GM21619 (cell line): ENCODE results near the gene PRKD2.
A peak's percentile ranks its signal among the peaks of the same experiment; 100 is the strongest.

Source experiments
- ATAC-seq: cut with Tn5 transposase; IDR thresholded peaks from one replicate; pipeline ENCODE4 v1.9.1; 2021; ENCODE audit not compliant: unreplicated experiment

The PRKD2 gene

DNA sequence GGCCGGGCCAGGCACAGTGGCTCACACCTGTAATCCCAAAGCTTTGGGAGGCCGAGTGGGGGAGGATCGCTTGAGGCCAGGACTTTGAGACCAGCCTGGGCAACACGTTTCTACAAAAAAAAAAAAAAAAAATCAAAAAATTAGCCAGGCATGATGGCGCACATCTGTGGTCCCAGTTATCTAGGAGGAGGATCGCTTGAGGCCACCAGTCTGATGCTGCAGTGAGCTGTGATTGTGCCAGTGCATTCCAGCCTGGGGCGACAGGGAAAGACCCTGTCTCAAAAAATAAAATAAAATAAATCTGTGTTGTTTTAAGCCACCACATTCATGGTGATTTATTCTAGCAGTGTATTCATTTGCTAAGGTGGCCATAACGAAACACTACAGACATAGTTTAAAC, 51.8 kb downstream of the PRKD2 start:
- no peak for ATAC-seq

DNA sequence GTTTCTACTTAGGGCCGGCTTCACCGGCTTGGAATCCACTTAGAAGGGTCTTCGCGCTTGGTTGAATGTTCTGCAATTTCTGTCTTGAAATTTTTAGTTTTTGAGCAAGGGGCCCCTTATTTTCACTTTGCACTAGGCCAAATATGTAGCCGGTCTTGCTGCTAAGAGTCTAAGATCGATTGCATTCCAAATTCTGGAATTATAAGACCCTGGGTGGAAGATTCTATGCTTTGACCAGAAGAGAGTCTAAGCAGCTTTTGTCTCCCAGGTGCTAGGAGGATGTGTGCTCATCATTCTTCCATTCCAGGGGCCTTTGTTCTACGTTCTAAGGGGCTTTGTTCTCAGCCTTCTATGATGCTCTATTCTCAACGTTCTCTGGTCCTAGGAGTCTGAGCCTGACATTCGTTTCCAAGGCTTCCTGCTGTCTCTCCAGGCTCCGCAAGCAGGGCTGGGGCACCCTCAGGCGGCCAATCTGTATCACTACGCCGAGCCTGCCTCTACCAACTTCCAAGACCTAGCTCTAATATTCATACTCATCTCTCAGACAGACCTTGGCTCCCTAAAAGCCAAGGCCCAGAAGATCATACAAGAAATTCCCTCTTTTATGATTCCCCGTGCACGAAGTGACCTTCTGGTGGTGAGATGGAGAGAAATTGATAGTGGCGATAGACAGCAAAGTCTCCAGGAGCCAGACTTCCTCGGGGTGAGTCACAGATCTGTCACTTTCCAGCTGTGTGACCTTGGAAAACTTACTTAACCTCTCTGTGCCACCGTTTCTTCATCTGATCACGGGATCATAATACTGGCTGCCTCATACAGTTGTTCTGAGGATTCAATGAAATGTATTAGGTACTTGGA, 55.0 kb downstream of the PRKD2 start:
- ATAC-seq, result no peak

DNA sequence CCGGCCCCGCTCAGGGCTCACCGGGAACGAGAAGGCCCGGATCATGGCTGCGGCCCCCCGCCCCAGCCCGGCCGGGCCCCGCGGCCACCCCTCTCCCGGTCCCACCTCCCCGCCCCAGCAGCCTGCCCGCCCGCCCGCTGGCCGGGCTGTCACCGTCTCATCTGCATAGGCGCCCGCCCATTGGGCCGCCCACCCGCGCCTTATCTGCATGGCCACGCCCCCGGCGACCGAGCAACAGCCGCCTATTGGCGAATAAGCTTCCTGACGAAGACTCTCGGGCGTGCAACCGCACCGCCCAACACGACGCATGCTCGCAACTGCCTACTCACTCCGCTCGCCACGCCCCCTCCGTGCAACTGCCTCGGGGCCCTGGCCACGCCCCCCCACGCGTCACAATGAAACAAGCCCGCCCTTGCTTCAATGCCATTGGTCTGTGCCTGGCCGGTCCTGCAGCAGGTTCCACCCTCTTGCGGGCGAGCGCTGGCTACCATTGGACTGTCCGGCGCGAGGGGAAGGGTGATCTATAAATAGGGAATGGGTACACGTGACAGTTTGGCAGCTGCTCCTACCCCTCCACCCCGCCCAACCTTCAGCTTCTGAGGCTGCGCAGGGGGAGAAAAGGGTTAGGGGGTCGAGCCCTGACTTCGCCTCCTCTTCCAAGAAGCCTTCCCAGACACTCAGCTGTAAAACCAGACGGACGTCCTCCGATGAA, 55.7 kb downstream of the PRKD2 start, which contains the start of gene DACT3:
Gene DACT3 (minus strand): TSS at position 163 of the 712 bp plus-strand sequence. CDS start 118 bp downstream, at position 45.
- peak; percentile 82 for ATAC-seq

DNA sequence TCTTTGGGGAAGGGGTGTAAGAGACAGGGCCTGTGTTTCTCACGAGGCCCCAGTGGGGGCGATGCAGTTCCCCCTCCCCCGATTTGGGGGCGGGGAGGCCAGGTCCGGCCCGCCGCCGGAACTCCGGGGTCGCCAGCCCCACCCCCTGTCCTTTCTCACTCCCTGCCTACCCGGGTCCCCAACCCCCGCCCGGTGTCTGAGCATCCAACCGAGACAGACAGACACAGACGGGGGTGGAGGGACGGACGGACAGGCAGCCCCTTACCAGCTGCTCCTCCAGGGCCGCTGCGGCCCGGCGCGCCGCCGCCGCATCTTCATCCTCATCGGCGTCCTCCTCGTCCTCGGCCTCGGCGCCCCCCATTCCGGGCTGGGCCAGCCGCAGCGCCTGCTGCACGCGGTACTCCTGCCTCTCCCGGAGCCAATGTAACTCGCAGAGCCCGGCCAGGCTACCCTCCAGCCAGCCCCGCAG, 56.3 kb downstream of the PRKD2 start:
- ATAC-seq, result peak; percentile 5

DNA sequence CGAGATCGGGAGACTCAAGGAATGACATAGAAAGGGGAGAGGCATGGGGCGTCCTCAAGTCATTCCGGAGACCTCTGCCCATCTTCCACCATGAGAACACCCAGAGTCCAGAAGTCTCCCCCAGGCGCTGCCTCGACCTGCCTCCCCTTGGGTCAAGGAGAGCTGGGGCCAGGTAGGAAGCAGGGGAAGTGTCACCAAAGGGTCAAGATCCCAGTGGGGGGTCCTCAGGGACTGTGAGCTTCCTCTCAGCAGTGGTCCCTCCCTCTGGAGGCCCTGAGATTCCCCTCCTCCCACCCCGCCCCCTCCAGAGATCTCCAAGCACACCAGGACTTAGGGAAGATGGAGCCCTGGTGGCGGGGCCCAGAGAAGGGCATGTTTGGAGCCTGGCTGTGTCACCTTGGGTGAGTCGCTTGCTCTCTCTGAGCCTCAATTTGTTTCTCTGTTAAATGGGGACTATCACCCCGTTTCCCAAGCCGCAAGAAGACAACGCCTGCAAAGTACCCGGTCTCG, 56.9 kb downstream of the PRKD2 start:
- no peak for ATAC-seq

DNA sequence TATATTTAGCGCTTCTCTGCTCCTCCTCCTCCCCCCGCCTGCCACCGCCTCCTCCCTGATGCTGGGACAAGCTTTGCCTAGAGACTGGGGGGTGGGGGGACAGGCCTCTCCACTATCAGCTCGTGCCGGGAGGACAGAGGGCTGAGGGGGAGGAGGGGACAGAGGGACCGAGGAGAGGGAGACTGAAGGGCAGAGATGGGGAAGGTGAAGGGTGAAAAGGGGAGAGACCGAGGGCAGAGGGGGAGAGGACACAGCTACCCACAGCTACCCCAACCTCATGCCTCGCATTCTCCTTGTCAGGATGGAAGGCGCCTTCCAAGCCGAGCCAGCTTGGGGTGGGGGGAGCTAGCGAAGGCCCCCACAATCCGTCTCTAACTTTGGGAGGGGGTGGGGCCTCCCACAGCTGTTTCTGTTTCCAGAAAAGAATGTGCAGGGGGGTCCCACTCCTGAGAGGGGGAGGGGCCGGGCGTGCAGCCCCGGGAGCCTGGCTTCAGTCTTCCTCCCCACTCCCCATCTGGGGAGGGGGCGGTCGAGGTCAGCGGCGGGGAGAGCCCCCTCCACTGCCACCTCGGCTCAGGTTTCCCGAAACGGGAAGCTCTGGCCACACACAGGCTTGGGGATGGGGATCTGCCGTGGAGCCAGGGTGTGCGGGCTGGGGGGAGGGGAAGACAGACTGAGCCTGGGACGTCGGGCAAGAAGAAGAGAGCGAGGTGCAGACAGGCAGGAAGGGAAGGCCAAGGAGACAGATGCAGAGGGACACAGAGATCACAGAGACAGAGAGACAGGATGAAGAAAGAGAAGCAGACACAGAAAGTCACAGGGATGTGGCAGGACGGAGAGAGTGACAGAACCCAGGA, 57.5 kb downstream of the PRKD2 start:
- ATAC-seq, result no peak

DNA sequence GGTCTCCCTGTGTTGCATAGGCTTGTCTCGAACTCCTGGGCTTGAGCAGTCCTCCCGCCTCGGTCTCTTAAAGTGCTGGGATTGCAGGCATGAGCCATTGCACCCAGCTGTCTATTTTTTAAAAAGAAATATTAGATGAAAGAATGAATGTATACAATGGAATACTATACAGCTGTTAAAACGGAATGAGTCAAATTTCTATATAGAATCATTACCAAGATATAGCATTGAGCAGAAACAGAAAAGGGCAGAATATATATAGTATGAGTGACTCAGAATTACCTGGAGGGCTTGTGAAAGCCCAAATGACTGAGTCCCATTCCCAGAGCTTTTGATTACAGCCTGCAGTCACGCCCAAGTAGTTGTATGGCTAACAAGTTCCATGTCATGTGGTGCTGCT, 60.4 kb downstream of the PRKD2 start:
- ATAC-seq, result no peak

DNA sequence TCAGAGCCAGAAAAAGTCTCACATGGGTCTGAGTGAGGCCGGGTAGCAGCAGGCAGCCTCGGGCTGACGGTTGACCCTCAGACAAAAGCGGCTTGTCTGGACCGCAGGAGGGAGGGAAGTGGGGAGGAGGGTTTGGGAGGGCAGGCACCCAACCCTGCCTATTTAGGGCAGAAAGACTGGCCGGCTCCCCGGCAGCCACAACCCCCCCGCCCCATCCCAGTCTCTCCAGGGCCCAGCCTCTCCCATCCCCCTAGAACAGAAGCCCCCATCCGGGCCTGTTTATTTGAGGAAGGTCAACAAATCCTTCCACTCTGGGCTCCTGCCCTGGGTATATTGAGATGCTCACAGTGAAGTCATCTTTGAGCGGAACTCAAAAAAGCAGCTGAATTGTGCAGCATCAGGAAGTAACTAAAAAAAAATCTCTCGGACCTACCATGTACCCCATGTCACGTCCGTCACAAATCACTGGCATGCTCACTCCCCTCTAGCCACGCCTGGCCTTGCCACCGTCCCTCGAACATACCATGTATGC, 62.2 kb downstream of the PRKD2 start:
- ATAC-seq, result no peak

DNA sequence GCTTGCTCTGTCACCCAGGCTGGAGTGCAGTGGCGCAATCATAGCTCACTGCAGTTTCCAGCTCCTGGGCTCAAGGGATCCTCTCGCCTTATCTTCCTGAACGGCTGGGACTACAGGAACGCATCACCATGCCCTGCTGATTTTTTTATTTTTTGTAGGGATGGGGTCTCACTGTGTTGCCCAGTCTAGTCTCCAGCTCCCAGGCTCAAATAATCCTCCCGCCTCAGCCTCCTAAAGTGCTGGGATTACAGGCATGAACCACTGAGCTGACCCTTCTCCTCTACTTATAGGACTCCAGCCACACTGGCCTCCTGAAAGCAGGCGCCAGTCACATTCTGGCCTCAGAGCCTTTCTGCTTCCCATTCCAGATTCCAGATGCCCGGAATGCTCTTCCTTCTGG, 66.5 kb downstream of the PRKD2 start:
- no peak for ATAC-seq

DNA sequence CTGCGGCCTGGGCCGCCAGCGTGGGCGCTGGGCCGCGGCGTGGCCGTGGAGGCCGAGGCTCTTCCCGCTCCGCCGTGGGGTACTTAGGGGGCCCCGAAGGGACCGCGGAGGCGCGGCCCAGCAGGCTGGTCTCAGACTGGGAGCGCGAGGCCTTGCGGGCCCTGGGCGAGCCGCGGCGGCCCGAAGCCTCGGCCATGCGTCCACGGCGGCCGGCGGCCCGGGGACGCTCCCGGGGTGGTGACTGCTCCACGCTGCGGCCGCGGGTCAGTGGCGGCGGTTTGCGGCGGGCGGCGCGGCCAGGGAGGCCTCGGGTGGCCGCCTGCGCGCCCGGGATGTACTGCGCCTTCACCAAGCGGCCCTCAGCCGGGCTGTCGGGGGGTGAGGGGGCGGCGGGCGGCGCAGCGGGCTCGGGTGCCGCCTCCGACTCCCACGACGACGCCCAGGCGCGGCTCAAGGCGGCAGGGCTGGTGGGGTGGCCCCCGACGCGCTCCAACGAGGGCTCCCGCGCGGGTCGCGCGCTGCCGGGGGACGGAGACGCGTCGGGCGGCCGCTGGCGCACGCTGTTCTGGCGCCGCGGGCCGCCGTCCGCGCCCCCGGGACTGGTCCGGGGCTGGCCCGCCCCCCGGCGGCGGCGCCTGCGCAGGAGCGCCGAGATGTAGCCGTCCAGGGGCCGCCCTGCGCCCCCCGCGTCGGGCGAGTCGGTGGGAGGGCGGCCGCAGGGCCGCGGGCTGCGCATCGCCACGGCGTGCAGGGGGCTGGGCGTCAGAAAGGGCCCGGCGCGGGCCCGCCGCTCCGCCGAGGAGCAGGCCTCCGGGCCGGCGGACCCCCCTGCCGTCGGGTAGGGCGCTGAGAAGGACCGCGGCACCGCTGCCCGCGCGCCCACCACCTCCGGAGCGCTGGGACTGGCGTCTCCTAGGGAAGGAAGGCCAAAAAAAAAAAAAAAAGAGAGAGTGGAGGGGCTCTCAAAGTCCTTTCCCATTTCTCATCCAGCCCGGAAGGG, 67.7 kb downstream of the PRKD2 start:
- no peak for ATAC-seq

DNA sequence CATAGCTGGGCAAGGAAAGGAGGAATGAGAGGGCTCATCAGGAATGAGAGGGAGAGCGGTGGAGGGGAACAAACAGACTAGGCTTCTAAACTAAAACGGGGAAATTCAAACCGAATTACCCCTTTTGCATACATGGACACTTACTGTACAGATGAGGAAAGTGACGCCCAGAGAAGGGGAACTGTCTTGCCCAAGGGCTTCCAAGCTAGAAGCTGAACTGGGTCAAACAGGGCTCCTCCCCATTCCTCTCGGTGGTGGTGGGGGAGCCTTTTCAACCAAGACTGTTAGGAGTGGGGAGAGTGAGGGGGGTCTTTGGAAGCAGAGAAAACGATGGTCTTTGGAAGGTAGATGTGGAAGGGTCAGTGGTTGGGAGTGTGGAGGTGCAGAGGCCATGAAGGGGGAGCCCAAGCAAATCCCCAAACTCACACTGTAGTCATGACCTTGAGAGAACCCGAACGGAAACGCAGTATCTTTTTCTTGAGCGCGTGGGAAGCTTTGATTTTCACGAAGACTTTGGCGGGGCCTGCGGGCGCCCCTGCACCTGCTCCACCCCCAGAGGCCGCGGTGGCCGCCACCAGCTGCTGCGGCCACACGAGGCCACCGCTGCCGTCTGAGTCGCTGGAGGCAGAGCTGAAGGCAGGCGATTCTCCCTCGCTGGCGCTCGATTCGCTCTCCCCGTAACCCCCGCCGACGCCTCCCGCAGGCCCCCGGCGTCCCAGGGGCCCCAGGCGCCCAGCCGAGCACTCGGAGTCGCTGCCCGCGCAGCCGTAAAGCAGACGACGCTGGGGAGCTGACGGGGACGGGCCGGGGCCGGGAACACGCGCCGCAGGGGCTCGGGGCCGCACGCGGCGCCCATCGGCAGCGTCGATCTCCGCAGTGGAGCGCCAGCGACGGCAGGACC, 68.6 kb downstream of the PRKD2 start:
- ATAC-seq, result no peak

DNA sequence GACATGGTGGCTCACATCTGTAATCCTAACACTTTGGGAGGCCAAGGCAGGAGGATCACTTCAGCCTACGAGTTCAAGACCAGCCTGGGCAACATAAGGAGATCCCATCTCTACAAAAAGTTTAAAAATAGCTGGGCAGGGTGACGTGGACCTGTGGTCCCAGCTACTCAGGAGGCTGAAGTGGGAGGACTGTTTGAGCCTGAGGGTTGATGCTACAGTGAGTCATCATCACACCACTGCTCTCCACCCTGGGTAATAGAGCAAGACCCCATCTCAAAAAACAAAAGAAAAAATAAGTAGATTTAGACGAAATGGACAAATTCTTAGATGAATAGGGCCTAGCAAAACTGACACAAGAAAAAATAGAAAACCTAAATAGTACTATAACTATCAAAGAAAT, 70.5 kb downstream of the PRKD2 start:
- ATAC-seq, result no peak

DNA sequence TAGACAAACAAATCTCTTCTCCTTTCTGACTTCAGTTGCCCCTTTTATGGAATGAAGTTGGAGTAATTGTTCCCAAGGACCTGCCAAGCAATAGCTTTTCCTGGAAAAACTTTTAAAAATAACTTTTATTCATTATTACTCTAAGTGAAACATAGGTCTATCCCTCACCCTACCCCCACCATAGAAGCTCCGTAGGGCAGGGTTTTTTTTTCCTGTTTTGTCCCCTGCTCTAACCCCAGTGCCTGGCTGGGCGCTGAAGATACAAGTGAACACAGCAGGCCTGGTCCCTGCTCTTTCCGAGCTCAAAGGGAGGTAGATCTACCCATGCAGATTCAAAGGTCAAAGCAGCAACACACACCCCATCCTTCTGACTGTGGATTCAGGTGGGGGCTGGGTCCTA, 72.2 kb downstream of the PRKD2 start:
- no peak for ATAC-seq

DNA sequence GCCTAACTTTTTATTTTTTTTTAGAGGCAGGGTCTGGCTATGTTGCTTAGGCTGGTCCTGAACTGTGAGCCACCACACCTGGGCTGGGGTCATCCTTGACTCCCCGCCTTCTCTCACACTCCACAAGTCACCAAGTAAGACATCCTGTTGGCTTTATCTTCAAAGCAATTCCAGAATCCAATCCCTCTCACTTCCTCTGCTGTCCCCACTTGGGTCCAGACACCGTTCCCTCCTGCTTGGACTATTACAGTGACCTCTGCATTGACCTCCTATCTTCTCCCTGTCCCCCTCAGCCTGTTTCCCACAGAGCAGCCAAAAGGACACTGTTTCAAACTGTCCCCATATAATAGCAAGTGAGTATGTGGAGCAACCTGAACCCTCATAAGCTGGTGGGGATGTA, 76.3 kb downstream of the PRKD2 start:
- ATAC-seq, result no peak

DNA sequence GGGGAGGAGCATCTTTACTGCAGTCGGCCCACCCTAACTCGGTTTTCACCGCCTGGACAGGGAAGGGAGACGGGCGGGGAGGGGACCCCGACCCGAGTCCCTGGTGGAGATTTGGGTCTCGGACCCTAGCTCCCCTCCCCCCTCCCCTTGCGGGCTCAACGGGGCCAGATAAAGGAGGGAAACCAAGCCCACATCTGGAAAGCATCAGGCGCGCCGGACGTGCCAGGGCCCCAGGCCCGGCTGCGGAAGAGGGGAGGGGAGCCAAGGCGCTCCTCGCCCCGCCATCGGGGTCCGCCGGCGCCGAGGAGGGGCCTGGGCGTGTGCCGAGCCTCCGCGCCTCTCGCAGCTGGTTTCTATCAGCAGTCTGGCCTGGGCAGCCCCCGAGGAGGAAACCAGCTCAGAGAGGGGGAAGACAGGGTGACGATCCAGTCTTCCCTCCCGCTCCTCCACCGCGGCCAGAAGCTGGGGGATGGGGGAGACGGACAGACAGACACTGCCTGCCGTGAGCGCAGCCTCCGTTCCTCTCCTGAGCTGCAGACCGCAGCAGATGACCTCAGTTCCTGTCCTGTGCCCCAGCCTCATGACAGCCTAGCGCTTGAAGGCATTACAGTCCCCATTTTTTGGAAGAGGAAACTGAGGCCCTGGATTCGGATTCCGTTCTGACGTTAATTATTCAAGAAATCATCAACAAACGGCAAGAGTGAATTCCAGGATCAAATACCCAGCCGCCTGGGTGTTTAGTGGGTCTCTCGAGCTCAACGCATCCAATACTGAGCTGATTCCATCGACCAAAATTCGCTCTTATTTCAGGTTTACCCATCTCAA, 77.3 kb downstream of the PRKD2 start:
- ATAC-seq, result no peak

DNA sequence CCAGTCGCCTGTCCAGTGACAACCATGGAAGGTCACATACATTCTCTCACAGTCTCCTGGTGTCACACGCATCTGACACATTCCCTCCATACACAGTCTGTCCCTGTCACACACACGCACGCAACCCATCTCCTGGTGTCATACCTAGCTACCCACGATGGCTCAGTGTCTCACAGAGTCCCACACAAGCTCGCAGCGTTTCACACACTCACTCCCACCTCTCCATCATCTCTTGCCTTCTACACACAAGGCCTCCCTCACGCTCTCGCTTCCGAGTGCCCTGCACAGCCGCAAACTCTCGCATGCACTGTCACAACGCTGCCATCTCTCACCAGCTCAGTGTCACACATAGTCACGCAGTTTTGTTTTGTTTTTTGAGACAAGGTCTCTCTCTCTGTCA, 79.7 kb downstream of the PRKD2 start:
- no peak for ATAC-seq

DNA sequence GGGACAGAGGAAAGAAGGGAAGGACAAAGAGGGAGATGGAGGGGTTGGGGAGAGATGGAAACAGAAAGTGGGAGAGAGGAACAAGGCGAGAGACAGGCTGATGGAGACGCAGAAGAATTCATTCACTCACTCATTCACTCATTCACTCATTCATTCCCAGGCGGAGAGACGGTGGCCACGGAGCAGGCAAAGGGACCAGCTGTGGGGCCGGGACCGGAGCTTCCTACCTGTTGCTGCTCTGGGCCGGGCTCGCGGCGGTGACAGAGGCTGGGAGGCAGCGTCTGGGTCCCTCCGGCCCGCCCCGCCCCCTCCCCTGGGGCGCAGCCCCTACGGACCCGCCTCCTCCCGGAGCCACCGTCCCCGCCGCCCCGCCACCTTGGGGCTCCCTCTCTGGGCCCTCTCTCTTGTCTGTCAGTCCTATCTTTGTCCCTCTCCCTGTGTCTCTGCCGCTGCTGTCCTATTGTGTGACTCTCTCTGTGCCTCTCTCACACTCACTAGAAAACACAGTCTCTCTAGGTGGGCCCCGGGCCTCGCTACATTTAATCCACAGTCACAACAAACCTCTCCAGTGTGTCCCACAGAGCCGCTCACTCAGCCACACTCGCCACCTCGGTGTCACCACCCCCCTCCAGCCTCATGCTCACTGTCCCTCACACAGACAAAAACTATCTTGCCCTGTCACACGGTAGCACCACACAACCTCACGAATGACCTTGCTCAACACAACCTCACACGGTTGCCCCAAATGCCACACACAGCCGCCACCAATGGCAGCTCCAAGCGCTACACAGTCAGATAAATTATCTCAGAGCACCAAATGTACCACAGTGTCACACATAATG, 80.8 kb downstream of the PRKD2 start, which contains the start of gene GNG8:
Gene GNG8 (minus strand): TSS at position 283 of the 842 bp plus-strand sequence. CDS start 1,520 bp downstream, outside the sequence.
- ATAC-seq, result no peak
